ENCODE measurements around the gene SCAPER.
"Not testable (repeated sequence)": the region's sequence is repeated elsewhere in the genome, so short reads cannot be mapped to it uniquely, and the experiment has no call there.

SCAPER gene

DNA sequence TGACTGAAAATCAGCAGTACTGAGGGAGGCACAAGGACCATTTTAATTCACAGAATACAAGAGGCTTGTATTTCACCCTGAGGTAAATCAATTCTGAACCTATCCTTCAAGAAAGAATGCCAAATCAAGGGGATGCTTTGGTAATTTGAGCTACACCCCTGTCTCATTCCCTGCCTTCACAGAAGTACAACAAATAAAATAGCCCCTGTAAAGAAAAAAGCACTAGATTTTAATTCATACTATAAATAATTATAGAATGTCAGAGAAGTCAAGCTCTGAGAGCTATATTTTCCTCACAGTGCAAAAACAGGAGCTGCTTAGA, 319.6 kb downstream of the SCAPER start:
- in situ Hi-C loops (cut with MboI; ENCODE audit: low sequenced_read_pairs): no loop called here

GRCh38 chr15:76584868-76585575, 320.1 kb downstream of the SCAPER start:
- in situ Hi-C loops (cut with MboI; ENCODE audit: low sequenced_read_pairs): no loop called here

DNA sequence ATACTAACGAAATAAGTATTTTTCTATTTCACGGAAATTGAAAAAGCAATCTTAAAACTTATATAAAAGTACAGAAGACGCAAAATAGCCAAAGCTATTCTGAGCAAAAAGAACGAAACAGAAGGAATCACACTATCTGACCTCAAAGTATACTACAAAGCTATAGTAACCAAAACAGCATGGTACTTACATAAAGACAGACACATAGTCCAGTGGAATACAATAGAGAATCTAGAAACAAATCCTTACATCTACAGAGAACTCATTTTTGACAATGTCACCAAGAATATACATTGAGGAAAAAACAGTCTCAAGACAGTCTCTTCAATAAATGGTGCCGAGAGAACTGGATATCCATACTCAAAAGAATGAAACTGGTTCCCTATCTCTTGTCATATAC, 322.6 kb downstream of the SCAPER start:
- in situ Hi-C loops (cut with MboI; ENCODE audit: low sequenced_read_pairs): no loop called here

DNA sequence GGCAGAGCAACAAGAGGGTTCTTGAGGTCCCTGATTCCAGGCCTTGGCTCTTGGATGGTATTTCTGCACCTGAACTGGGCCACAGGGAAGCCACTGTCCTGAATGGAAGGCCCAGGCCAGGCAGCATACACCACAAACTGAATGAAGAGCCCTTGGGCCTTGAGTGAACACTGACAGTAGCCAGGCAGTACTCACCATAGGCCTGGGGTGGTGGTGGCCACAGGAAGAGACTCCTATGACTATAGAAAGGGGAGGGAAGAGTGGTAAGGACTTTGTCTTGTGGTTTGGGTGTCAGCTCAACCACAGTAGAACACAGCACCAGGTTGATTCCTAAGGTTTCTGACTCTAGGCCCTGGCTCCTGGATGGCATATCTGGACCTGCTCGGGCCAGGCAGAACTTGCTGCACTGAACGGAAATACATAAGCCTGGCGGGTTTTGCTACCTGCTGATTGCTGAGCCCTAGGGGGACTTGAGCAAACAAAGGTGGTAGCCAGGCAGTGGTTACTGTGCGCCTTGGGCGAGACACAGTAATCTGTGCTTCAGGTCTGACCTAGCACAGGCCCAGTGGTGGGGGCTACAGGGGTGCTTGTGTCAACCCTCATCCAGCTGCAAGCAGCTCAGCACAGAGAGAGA, 327.1 kb downstream of the SCAPER start:
- in situ Hi-C loops (cut with MboI; ENCODE audit: low sequenced_read_pairs): no loop called here

DNA sequence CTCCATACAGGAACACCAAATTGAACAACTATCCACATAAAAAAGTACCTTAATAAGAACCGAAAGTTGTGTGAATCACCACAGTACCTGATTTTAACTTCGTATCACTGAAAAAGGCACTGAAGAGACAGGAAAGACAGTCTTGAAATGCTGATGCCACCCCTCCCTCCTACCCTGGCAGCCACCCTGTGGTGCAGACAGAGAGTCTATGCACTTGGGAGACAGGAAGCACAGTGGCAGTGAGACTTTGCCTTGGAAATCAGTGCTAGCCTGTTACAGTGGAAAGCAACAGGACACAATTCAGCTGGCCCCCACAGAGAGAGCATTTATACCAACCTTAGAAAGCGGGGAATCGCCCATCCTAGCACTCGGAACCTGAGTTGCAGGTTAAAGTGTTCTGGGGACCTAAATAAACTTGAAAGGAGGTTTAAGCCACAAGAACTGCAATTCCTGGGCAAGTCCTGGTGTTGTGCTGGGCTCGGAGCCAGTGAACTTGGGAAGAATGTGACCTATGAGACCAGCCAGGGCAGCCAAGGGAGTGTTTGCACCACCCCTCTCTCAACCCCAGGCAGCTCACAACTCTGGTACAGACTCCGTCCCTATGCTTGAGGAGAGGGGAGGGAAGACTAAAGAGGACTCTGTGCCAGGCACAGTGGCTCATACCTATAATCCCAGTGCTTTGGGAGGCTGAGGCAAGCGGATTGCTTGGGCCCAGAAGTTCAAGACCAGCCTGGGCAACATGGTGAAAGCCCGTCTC, 328.4 kb downstream of the SCAPER start:
- in situ Hi-C loops (cut with MboI; ENCODE audit: low sequenced_read_pairs): no loop called here

- in situ Hi-C loops (cut with MboI; ENCODE audit: low sequenced_read_pairs): no loop called here
These were observed 329.5 kb downstream of the SCAPER start for GRCh38 chr15:76575679-76576078.

DNA sequence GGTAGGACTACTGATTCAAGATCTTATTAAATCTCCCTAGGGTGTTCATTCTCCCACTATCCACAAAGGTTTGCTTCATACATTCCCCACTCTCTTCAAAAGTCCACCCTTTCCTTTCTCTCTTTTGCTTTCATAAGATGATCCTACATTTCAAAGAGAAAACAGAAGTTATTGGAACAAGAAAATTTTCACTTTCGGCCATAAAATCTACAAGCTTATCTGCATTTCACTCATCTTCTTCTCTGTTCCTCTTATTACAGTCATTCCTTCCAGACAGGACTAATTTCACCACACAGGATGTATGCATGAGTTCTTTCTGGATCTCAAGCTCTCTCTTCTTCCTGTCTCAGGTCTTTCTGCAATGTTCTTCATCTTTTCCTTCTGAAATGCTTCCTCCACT, 329.9 kb downstream of the SCAPER start:
- in situ Hi-C loops (cut with MboI; ENCODE audit: low sequenced_read_pairs): no loop called here

DNA sequence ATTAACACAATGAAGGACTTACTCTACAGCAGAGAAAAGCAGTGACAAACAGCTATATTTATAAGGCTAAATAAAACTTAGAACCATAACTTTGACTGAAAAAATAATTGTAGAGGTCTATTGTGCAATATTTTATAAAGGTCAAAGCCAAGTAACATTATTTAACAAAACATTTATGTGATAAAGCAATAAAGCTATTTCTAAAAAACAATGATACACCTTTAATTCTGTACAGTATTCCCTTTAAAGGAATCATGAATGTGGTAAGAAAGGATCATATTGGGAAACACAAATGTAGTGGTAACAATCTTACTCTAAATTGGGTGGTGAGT, 332.2 kb downstream of the SCAPER start:
- in situ Hi-C loops (cut with MboI; ENCODE audit: low sequenced_read_pairs): no loop called here

DNA sequence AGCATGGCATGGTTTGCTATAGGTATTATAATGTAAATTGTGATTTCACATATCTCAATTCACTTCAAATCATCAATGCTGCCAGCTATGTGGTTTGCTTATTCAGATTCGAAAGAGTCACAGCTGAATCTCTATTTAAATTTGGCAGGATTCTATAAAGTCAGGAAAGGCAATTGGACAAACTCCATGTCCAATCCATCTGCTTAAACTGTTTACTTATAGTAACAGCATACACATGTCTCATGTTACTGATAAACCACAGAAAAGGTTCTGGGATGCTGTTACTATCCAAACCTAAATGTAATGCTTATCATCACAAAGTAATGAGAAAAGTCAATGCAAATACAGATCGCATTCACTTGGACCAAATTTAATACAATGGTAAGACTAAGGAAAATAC, 338.9 kb downstream of the SCAPER start:
- in situ Hi-C loops (cut with MboI; ENCODE audit: low sequenced_read_pairs): no loop called here

- in situ Hi-C loops (cut with MboI; ENCODE audit: low sequenced_read_pairs): no loop called here
These were observed 339.8 kb downstream of the SCAPER start for GRCh38 chr15:76565366-76565765.

DNA sequence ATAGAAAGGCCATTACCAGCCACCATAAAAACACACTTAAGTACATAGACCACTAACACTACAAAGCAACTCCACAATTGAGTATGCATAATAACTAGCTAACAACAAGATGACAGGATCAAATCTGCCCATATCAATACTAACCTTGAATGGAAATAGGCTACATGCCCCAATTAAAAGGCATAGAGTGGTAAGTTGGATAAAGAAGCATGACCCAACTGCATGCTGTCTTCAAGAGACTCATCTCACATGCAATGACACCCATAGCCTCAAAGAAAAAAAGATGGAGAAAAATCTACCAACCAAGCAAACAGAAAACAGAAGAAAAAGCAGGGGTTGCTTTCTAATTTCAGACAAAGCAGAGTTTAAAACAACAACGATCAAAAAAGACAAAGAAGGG, 349.9 kb downstream of the SCAPER start:
- in situ Hi-C loops (cut with MboI; ENCODE audit: low sequenced_read_pairs): no loop called here

- in situ Hi-C loops (cut with MboI; ENCODE audit: low sequenced_read_pairs): no loop called here
These were observed 351.6 kb downstream of the SCAPER start for GRCh38 chr15:76553564-76553963.

GRCh38 chr15:76553102-76553501, 352.0 kb downstream of the SCAPER start:
- in situ Hi-C loops (cut with MboI; ENCODE audit: low sequenced_read_pairs): no loop called here

- in situ Hi-C loops (cut with MboI; ENCODE audit: low sequenced_read_pairs): no loop called here
These were observed 358.3 kb downstream of the SCAPER start for GRCh38 chr15:76546805-76547204.

DNA sequence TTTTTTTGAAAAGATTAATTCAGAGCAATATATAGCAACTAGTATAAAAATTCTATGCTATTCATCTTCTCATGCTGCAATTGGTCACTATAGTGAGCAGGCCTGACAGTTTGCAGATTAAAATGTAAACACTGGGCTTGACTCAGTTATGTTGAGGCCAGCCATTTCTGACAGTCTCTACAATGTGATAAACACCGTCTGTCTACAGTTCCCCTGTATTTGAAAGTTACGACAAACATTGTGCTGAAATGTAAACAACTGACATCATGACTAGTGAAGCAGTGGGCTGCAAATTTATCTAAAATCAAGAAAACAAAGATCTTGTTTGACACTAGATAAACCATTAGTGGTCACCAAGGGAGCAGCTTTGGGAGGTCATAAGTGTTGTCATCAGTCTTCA, 371.1 kb downstream of the SCAPER start:
- in situ Hi-C loops (cut with MboI; ENCODE audit: low sequenced_read_pairs): no loop called here

GRCh38 chr15:76533060-76533820, 371.9 kb downstream of the SCAPER start:
- in situ Hi-C loops (cut with MboI; ENCODE audit: low sequenced_read_pairs): no loop called here

- in situ Hi-C loops (cut with MboI; ENCODE audit: low sequenced_read_pairs): no loop called here
These were observed 375.2 kb downstream of the SCAPER start for GRCh38 chr15:76529911-76530310.

DNA sequence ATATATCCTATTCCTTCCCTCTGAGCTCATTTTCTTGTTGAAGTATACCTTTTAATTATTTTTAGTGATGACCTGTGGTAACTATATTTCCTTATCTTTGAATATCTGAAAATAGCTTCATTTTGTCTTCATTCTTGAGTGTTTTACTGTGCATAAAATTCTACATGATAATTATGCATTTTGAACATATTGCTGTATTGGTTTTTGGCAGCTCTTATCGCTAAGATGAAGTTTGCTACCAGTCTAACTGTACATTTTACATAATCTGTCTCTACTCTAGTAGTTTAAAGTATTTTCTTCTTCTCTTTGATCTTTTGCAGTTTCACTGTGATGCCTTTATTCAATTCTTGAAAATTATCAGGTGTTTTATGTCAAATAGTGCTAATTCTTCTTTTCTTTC, 379.0 kb downstream of the SCAPER start:
- in situ Hi-C loops (cut with MboI; ENCODE audit: low sequenced_read_pairs): no loop called here

- in situ Hi-C loops (cut with MboI; ENCODE audit: low sequenced_read_pairs): no loop called here
These were observed 387.2 kb downstream of the SCAPER start for GRCh38 chr15:76517910-76518309.

GRCh38 chr15:76514282-76514681, 390.9 kb downstream of the SCAPER start:
- in situ Hi-C loops (cut with MboI; ENCODE audit: low sequenced_read_pairs): no loop called here

DNA sequence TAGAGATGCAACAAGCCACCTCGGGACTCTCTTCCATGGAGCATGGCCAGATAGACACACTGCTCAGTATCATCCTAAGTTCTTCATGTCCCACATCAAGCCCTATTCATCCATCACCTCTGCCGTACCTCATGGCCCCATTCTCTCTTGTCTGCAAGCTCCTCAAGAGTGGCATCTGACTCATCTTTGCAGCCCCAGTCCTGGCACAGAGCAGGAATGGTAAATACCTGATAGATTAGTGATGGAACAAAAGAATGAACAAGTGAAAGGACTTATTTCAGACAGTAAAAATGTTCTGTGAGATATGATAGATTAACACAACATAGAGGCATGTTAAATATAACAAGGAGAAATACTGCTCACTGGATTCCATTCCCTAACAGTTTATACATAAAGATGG, 392.2 kb downstream of the SCAPER start:
- in situ Hi-C loops (cut with MboI; ENCODE audit: low sequenced_read_pairs): no loop called here

GRCh38 chr15:76510663-76511062, 394.5 kb downstream of the SCAPER start:
- in situ Hi-C loops (cut with MboI; ENCODE audit: low sequenced_read_pairs): not testable (repeated sequence)

All from hTERT RPE-1 (cell line).